Astrocyte of the cerebellum (primary cell): ENCODE data around the gene SLTM.
"Not testable (repeated sequence)": the region's sequence is repeated elsewhere in the genome, so short reads cannot be mapped to it uniquely, and the experiment has no call there.

Experiments used
- DNase-seq: peaks from one replicate; pipeline ENCODE4 v3.0.0-alpha.2; 2011; ENCODE audit warnings: low read depth
- H3K4me3 ChIP-seq: 2 replicates; pipeline ENCODE4 v1.5.1; 2011; ENCODE audit warnings: mild to moderate bottlenecking, low read depth, low read length, moderate library complexity
- in situ Hi-C: cut with HindIII; loops from 2 replicates; pipeline ENCODE4 v1.10.0; 2017; ENCODE audit warnings: low sequenced_read_pairs
- TF ChIP-seq, protein P1 (sequence below): IDR thresholded peaks from 2 replicates; pipeline ENCODE4 v1.5.1; 2012; ENCODE audit warnings: low read length, low read depth, moderate library complexity, mild to moderate bottlenecking; ENCODE audit errors: missing control alignments

The SLTM gene

DNA sequence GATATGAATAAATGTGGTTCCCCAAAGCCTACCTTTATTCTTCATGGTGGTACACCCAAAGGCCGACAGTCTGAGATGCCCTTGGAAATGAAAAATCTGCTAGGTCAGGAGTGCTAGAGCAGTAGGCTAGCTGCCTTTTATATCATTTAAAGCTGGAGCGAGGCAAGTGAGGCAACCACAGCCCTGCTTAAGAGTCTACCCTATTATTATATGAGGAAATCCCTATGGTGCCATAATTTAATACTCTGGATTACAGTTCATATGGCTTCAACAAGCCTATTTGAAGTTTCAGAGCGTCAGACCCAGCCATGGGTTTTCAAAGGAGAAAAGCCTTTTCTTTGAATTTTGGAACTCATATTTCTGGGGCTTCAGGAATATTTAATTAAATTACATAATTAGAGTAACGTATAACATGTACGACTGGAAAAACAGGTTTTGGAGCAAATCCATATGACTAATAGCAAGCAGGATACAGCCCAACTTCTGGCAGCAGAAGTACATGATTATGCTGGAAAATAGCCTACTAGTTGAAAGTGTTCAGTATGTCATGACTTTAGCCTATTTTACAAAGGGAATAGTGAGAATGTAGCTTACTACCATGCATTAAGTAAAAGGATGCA, 18.0 kb upstream of the SLTM start:
- no peak overlapping the region for H3K4me3 ChIP-seq
- peak; percentile 76 for DNase-seq
- in situ Hi-C loops, result no loop called here
- TF ChIP-seq, protein P1, sequence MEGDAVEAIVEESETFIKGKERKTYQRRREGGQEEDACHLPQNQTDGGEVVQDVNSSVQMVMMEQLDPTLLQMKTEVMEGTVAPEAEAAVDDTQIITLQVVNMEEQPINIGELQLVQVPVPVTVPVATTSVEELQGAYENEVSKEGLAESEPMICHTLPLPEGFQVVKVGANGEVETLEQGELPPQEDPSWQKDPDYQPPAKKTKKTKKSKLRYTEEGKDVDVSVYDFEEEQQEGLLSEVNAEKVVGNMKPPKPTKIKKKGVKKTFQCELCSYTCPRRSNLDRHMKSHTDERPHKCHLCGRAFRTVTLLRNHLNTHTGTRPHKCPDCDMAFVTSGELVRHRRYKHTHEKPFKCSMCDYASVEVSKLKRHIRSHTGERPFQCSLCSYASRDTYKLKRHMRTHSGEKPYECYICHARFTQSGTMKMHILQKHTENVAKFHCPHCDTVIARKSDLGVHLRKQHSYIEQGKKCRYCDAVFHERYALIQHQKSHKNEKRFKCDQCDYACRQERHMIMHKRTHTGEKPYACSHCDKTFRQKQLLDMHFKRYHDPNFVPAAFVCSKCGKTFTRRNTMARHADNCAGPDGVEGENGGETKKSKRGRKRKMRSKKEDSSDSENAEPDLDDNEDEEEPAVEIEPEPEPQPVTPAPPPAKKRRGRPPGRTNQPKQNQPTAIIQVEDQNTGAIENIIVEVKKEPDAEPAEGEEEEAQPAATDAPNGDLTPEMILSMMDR, result no peak

DNA sequence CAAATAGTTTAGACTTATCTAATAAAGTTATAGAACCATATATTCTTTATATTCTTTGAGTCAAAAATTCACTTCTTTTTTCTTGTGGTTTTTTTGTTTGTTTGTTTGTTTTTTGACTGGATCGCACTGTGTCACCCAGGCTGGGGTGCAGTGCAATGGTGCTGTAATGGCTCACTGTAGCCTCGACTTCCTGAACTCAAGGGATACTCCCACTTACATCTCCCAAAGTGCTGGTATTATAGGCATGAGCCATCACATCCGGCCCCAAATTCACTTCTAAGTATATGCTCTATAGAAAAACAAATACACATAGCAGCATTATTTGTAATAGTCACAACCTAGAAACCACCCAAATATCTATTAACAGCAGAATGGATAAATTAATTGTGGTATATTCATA, 13.7 kb upstream of the SLTM start:
- TF ChIP-seq, protein P1, result no peak
- H3K4me3 ChIP-seq, result no peak overlapping the region
- in situ Hi-C loops, result no loop called here
- DNase-seq, result no peak

DNA sequence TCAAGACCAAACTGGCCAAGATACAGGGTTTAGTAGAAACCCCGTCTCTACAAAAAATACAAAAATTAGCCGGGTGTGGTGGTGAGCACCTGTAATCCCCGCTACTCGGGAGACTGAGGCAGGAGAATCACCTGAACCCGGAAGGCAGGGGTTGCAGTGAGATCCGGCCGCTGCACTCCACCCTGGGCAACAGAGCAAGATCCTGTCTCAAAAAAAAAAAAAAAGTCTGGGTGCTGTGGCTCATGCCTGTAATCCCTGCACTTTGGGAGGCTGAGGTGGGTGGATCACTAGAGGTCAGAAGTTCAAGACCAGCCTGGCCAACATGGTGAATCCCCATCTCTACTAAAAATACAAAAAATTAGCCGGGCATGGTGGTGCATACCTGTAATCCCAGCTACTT, 1.5 kb upstream of the SLTM start:
- H3K4me3 ChIP-seq, DNase-seq, in situ Hi-C loops: not testable (repeated sequence)

- H3K4me3 ChIP-seq, result no peak overlapping the region
- in situ Hi-C loops, result no loop called here
- TF ChIP-seq, protein P1, result no peak
- no peak for DNase-seq
These were observed 1.0 kb upstream of the SLTM start for GRCh38 chr15:58934521-58934920.

DNA sequence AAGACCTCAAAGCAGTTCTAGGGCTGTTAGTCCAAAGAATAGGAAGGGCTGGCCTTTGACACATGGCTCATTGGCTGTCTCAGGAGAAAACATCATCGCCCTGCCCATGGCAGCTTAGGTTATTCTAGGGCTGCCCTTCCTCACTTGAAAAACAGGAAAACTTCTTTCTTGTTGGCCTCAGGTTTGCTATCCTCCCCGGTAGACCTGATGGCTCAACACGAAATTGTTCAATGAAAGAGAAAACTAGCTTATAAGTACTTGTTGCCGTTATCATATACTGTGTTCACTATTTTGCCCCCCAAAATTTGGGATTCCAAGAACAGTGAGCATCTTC, 602 bp upstream of the SLTM start:
- in situ Hi-C loops, result no loop called here
- TF ChIP-seq, protein P1, result no peak
- no peak for DNase-seq
- H3K4me3 ChIP-seq, result peak overlapping the region; percentile 76

DNA sequence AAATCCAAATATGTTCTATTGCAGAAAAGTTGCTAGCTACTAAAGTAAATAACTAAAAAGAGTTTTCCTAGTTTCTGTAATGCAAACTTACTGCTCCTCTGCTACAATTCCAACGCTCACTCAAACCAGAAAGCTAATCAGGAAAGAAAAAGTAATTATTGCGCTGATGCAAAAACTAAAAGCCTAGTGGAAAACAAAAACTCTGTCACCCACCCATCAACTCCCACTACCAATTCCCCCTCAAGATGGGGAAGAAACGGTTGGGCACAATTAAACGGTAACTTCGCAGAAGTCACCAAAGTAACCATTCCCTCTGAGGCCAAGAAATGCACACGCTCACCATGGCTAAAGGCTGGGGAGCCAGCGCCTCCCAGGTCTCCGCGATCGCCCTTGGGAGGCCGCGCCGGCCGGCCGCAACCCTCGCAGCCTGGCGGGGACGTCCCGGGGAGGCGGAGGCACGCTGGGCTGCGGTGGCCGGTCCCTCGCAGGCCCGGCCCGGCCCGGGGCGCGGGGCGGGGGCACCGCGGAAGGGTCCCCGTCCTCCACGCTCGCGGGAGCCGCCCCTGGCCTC, 684 bp downstream of the SLTM start:
- DNase-seq, result no peak
- TF ChIP-seq, protein P1, result no peak
- H3K4me3 ChIP-seq, result peak overlapping the region; percentile 76
- in situ Hi-C loops, result no loop called here

DNA sequence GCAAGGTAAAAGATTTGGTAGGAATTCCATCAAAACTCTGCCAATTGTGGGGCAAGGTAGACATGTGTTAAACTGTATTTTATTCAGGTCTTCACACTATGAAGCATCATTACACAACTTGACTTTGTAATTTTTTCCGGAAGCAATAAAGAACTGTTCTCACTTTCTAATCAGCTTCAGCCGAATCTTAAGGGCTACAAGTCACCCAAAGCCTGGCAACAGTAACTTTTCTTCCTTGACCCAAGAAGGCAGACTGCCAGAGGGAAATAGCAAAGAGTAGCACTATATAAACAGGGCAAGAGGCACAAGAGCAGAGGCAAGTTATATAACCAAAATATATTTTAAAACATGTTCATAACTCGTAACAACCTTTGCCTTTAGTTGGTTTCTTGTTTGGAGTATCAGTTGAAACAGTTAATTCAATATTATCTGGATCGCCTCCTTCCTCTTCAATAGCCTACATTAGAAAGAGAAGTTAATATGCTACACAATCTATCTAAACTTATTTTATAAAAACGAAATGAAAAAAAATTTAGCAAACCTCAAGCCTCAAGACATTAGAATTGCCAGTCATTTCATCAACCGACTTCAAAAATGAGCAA, 1.4 kb downstream of the SLTM start:
- H3K4me3 ChIP-seq, result peak overlapping the region; percentile 76
- peak; percentile 34 for DNase-seq
- TF ChIP-seq, protein P1, result no peak
- in situ Hi-C loops, result no loop called here
